Mammary epithelial cell (primary cell): Measurements from ENCODE around the gene SLC19A1.

ENCODE experiments used
- EZH2 ChIP-seq: IDR thresholded peaks from 2 replicates; pipeline ENCODE4 v1.6.1; 2012; ENCODE audit warnings: low read length, inconsistent platforms, borderline replicate concordance
- TF ChIP-seq, protein P1 (sequence below), 2 donors: IDR thresholded peaks in 1 of 2; conservative IDR thresholded peaks in 1 of 2; 2 replicates each; pipeline ENCODE4 v1.5.1; 2011 to 2012; ENCODE audit warnings: inconsistent platforms in 2 of 2, low read length in 2 of 2, mild to moderate bottlenecking in 2 of 2, control low read depth in 1 of 2, low read depth in 1 of 2; ENCODE audit not compliant: insufficient read depth in 1 of 2; ENCODE audit errors: extremely low read depth in 1 of 2

DNA sequence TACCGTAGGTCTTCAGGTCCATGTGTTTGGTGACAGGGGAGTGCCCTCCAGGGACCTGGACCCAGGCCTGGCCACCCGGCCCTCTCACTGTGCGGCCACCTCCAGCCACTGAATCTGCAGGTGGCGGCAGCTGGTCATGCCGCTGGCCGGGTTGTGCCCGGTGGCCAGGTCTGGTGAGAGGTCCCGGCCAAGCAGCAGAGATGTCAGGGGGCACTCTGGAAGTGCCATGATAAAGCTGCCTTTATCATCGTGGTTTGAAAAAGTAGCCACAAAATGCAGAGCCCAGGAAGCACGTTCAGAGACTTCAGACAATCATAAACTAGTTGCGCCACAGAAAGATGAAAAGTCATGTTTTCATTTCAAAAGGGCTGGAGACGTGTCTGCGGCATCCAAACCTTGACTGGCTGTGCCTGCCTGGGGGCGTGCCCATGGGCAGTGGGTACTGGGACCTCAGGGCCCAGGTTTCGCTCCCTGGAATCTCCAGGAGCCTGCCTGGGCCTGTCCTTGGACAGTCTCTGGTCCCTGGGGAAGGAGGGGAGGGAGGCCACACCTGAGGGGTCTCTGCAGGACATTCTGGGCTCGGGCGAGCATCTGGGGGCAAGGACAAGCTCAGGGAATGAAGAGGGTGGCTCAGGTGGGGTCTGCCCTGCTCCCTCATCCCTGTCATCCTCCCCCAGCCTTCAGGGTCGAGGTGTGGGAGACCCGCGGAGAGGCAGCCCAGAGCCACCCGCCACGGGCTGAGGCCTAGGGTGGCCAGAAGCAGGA is 92.4 kb downstream of the SLC19A1 start:
- TF ChIP-seq, protein P1, sequence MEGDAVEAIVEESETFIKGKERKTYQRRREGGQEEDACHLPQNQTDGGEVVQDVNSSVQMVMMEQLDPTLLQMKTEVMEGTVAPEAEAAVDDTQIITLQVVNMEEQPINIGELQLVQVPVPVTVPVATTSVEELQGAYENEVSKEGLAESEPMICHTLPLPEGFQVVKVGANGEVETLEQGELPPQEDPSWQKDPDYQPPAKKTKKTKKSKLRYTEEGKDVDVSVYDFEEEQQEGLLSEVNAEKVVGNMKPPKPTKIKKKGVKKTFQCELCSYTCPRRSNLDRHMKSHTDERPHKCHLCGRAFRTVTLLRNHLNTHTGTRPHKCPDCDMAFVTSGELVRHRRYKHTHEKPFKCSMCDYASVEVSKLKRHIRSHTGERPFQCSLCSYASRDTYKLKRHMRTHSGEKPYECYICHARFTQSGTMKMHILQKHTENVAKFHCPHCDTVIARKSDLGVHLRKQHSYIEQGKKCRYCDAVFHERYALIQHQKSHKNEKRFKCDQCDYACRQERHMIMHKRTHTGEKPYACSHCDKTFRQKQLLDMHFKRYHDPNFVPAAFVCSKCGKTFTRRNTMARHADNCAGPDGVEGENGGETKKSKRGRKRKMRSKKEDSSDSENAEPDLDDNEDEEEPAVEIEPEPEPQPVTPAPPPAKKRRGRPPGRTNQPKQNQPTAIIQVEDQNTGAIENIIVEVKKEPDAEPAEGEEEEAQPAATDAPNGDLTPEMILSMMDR (conservative IDR thresholded peaks at IDR 0.05 in 1 of 2, IDR thresholded peaks at IDR 0.05 in 1 of 2; ENCODE audit: extremely low read depth in 1 of 2, insufficient read depth in 1 of 2, low read depth in 1 of 2, low read length in 2 of 2): no peak
- no peak for TF ChIP-seq EZH2
